Activated T-cell treated with anti-CD3 and anti-CD28 coated beads for 1 hour (primary cell): ENCODE measurements around the gene SIRT7.

Source experiments
- DNase-seq: peaks from one replicate; pipeline ENCODE4 v3.0.0-alpha.2; 2020; ENCODE audit warnings: low read depth

Gene SIRT7

GRCh38 chr17:81863833-81864768 is 53.9 kb downstream of the SIRT7 start:
- no peak for DNase-seq

- DNase-seq: no peak
Measured at GRCh38 chr17:81863123-81863675, 54.8 kb downstream of the SIRT7 start.
